ENCODE measurements around the gene SDHAF4. TPM values are rescaled to one million over a fixed set of nuclear protein-coding genes. Genes with fewer than 3 reads are reported as not detected.

The SDHAF4 gene
- total RNA-seq = 7.7 and 11.0 TPM in 2 replicates
- long read RNA-seq, transcript SDHAF4-201 (3 exons, 1,196 nt) = major isoform, 5 of 8 reads
- long read RNA-seq, partial matches to known transcripts = 0 of 8 reads
- long read RNA-seq, other reads (novel, unspliced or antisense) = 2 of 8 reads

DNA sequence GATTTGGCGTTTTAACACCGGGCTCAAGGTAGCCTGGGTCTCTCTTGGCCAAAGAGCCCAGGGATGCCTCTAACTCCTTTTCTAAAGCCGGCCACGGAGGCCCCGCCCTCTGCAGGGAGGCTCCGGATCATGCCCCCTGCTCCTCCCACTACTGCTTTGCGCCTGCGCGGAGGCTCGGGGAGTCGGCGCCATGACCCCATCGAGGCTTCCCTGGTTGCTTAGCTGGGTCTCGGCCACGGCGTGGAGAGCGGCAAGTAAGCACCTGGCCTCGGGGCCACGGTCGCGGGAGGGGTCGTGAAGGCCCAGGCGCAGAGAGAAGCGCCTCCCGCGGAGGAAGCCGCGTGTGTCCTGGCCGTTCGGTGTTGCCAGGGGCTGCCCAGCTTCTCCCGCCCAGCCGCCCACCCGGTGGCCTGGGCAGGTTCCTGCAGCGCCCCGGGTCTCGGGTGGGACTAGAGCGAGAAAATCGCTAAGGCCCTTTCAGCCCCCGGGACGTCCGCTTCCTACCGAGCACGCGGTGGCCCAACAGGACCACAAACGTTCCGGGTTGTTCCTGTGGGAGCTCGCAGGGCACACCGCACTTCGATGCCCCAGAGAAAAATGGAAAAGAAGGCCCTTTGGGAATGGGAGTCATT is at the start of gene SDHAF4:
SDHAF4 (plus strand) TSS at position 180 of the 632 bp plus-strand sequence; CDS start at position 191, 11 bp downstream.
- TF ChIP-seq, protein P1, sequence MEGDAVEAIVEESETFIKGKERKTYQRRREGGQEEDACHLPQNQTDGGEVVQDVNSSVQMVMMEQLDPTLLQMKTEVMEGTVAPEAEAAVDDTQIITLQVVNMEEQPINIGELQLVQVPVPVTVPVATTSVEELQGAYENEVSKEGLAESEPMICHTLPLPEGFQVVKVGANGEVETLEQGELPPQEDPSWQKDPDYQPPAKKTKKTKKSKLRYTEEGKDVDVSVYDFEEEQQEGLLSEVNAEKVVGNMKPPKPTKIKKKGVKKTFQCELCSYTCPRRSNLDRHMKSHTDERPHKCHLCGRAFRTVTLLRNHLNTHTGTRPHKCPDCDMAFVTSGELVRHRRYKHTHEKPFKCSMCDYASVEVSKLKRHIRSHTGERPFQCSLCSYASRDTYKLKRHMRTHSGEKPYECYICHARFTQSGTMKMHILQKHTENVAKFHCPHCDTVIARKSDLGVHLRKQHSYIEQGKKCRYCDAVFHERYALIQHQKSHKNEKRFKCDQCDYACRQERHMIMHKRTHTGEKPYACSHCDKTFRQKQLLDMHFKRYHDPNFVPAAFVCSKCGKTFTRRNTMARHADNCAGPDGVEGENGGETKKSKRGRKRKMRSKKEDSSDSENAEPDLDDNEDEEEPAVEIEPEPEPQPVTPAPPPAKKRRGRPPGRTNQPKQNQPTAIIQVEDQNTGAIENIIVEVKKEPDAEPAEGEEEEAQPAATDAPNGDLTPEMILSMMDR (IDR thresholded peaks at IDR 0.05) = no peak
- H3K4me3 Mint-ChIP-seq (ENCODE audit: unreplicated experiment) = peak within 1 kb of the TSS; percentile 82
- H3K27ac Mint-ChIP-seq (ENCODE audit: unreplicated experiment) = peak within 1 kb of the TSS; percentile 69
- peak; percentile 97 for DNase-seq (ENCODE audit: extremely low spot score, unreplicated experiment)
- peaks cover 14% of the 10 kb centered on the region for H3K4me1 Mint-ChIP-seq (ENCODE audit: unreplicated experiment)
- no peaks in the 10 kb centered on the region for H3K27me3 Mint-ChIP-seq (ENCODE audit: unreplicated experiment)
- peaks cover 6% of the 10 kb centered on the region for H3K36me3 Mint-ChIP-seq (ENCODE audit: unreplicated experiment)
- H3K9me3 Mint-ChIP-seq (ENCODE audit: unreplicated experiment) = no peaks in the 10 kb centered on the region

DNA sequence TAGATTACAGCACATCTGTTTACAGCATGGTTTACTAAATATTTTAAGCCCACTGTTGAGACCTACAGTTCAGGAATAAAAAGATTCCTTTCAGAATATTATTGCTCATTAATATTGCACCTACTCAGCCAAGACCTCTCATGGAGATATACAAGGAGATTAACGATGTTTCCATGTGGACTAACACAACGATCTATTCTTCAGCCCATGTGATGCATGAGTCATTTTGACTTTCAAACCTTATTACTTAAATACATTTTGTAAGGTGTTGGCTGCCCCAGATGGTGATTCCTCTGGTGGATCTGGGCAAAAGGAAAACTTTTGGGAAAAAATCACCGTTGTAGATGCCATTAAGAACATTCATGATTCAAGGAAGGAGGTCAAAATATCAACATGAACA is 48.0 kb upstream of the SDHAF4 start:
- Mint-ChIP-seq H3K4me3 (ENCODE audit: unreplicated experiment) (no peak overlapping the region), H3K36me3 (ENCODE audit: unreplicated experiment) (no peaks in the 10 kb centered on the region), H3K9me3 (ENCODE audit: unreplicated experiment) (no peaks in the 10 kb centered on the region), H3K27me3 (ENCODE audit: unreplicated experiment) (no peaks in the 10 kb centered on the region), H3K4me1 (ENCODE audit: unreplicated experiment) (no peaks in the 10 kb centered on the region), H3K27ac (ENCODE audit: unreplicated experiment) (no peak overlapping the region)
- no peak for DNase-seq (ENCODE audit: extremely low spot score, unreplicated experiment)
- TF ChIP-seq, protein P1 (IDR thresholded peaks at IDR 0.05) = no peak

DNA sequence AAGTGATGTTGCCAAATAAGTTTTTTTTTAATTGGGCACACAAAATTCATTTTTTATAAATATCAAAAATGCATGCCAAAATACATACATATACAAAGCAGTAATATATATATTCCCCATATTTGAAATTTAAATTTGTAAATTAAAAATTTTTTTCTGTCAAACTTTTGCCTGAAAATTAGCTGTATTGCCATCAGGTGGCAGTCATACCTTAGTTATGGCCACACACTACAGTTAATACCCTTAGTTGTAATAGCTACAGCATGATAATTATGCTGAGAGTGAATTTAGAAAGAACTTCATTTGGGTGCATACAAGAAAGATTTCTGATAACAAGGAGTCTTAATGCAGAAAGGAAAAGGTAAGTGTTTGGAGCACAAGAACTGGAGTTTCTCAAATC is 46.2 kb upstream of the SDHAF4 start:
- Mint-ChIP-seq H3K27ac (ENCODE audit: unreplicated experiment) (no peak overlapping the region), H3K9me3 (ENCODE audit: unreplicated experiment) (no peaks in the 10 kb centered on the region), H3K36me3 (ENCODE audit: unreplicated experiment) (peaks cover 6% of the 10 kb centered on the region), H3K27me3 (ENCODE audit: unreplicated experiment) (no peaks in the 10 kb centered on the region), H3K4me3 (ENCODE audit: unreplicated experiment) (no peak overlapping the region), H3K4me1 (ENCODE audit: unreplicated experiment) (no peaks in the 10 kb centered on the region)
- TF ChIP-seq, protein P1 (IDR thresholded peaks at IDR 0.05) = peak; percentile 52
- no peak for DNase-seq (ENCODE audit: extremely low spot score, unreplicated experiment)

DNA sequence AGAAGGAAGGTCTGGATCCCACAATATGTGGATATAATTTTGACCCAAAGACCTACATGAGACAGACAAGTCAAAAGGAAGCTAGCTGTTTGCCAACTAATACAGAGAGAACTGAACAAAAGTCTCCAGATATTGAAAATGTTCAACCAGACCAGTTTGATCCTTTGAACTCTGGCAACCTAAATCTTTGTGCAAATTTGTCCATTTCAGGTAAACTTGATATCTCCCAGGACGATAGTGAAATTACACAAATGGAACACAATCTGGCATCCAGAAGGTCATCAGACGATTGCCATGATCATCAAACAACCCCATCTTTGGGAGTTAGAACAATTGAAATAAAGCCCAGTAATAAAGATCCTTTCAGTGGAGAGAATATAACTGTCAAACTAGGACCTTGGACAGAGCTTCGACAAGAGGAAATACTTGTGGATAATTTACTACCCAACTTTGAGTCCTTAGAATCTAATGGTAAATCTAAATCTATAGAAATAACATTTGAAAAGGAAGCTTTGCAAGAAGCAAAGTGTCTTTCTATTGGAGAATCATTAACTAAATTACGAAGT is 41.9 kb upstream of the SDHAF4 start:
- H3K9me3 Mint-ChIP-seq (ENCODE audit: unreplicated experiment) = no peaks in the 10 kb centered on the region
- H3K4me3 Mint-ChIP-seq (ENCODE audit: unreplicated experiment) = no peak overlapping the region
- H3K27me3 Mint-ChIP-seq (ENCODE audit: unreplicated experiment) = no peaks in the 10 kb centered on the region
- no peak overlapping the region for H3K27ac Mint-ChIP-seq (ENCODE audit: unreplicated experiment)
- no peak for DNase-seq (ENCODE audit: extremely low spot score, unreplicated experiment)
- TF ChIP-seq, protein P1 (IDR thresholded peaks at IDR 0.05) = no peak
- no peaks in the 10 kb centered on the region for H3K4me1 Mint-ChIP-seq (ENCODE audit: unreplicated experiment)
- H3K36me3 Mint-ChIP-seq (ENCODE audit: unreplicated experiment) = peaks cover 11% of the 10 kb centered on the region

DNA sequence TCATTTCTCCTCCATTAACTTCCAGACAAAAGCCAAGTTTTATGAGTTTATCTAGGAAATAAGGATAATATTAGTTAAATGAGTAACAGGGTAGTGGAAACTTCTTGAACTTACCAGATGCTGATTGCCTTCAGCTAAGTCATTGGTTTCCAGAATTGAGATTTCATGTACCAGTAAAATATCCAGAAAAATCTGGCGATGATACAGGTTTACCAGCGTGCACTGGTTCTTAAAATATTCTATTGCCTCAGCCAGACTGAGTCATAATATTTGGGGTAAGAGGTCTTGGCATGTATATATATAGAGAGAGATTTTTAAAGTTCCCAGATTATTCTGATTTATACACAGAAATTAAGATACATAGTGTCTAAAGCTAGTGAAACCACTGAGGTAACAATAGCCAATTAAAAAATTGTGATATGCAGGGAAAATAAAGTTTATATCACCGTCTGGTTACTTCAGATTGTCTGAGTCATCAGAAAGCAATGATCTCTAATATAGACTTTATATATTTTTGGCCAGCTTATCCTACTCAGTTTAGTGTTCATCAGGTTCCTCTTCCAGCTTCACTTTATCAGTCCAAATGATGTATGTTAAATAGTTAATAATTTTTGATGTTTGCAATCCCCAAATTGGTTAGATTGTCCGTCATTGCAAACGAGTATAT is 39.5 kb upstream of the SDHAF4 start:
- no peak for DNase-seq (ENCODE audit: extremely low spot score, unreplicated experiment)
- H3K4me1 Mint-ChIP-seq (ENCODE audit: unreplicated experiment) = no peaks in the 10 kb centered on the region

More for the DNA sequence above, 39.5 kb upstream of the SDHAF4 start:
- H3K4me3 Mint-ChIP-seq (ENCODE audit: unreplicated experiment) = no peak overlapping the region
- peaks cover 11% of the 10 kb centered on the region for H3K36me3 Mint-ChIP-seq (ENCODE audit: unreplicated experiment)
- no peaks in the 10 kb centered on the region for H3K9me3 Mint-ChIP-seq (ENCODE audit: unreplicated experiment)
- H3K27me3 Mint-ChIP-seq (ENCODE audit: unreplicated experiment) = no peaks in the 10 kb centered on the region
- TF ChIP-seq, protein P1 (IDR thresholded peaks at IDR 0.05) = no peak
- no peak overlapping the region for H3K27ac Mint-ChIP-seq (ENCODE audit: unreplicated experiment)

All from osteocyte (in vitro differentiated cells).